Body of pancreas (tissue), 4 donors: ENCODE measurements around the gene SETD1B. TPM values are rescaled to one million over a fixed set of nuclear protein-coding genes. Genes with fewer than 3 reads are reported as not detected.

Experiments
- ATAC-seq: fragments of 150-250 bp; one replicate; pipeline ENCODE4 v1.9.1; 2016
- DNase-seq, 4 donors: peaks; one replicate each; pipeline ENCODE4 v3.0.0-alpha.2; 2019
- H3K27ac ChIP-seq, 4 donors: fragments of 200-600 bp; sonication (generic); 1 replicate in 3 of 4; 2 replicates in 1 of 4; pipeline versions ENCODE4 v1.5.1 to v1.6.1; 2016 to 2019; ENCODE audit warnings: mild to moderate bottlenecking in 1 of 4, mixed read lengths in 1 of 4, moderate library complexity in 1 of 4
- H3K27me3 ChIP-seq, 2 donors: fragments of 200-600 bp; sonication (generic); one replicate each; pipeline ENCODE4 v1.6.0; 2016; ENCODE audit warnings: mild to moderate bottlenecking in 1 of 2
- H3K36me3 ChIP-seq, 2 donors: fragments of 200-600 bp; sonication (generic); replicated peaks in 1 of 2; 2 replicates each; pipeline ENCODE4 v1.5.1; 2016; ENCODE audit warnings: low read depth in 2 of 2; ENCODE audit not compliant: insufficient read depth in 1 of 2
- H3K4me1 ChIP-seq: fragments of 200-600 bp; sonication (generic); one replicate; pipeline ENCODE4 v1.6.0; 2016
- H3K4me3 ChIP-seq, 2 donors: fragments of 200-600 bp; sonication (generic); 1 replicate in 1 of 2; 2 replicates in 1 of 2; pipeline ENCODE4 v1.5.1; 2016 to 2019
- H3K9me3 ChIP-seq, 3 donors: fragments of 200-600 bp; sonication (generic); 1 replicate in 2 of 3; 2 replicates in 1 of 3; pipeline ENCODE4 v1.5.1; 2016
- POLR2A ChIP-seq, 3 donors: fragments of 450-650 bp; IDR thresholded peaks; one replicate each; pipeline ENCODE4 v1.6.1; 2016; ENCODE audit warnings: antibody characterized with exemption in 3 of 3, mild to moderate bottlenecking in 2 of 3
- WGBS, 2 donors: methylation state at CpG; one replicate each; pipeline ENCODE4 v1.1.5; 2017; 5-methylcytosine and 5-hydroxymethylcytosine counted together
- intact Hi-C: fragments of 100-400 bp; cut with DNase I; formaldehyde crosslinking; loops from one replicate; pipeline ENCODE4 v1.15.1; 2023
- total RNA-seq, 2 donors: library from RNA; depleted of rRNA; stranded (reverse); fragments of >200 nt; gene quantifications; one replicate each; pipeline ENCODE4 v1.1.0, GENCODE V29; 2016
- TF ChIP-seq, protein P1 (sequence below), 7 experiments: fragments of 450-650 bp in 4 of 7; fragments of 200-600 bp in 3 of 7; sonication (generic) in 3 of 7; IDR thresholded peaks; one replicate each; pipeline ENCODE4 v1.5.1; 2016 to 2019; ENCODE audit warnings: antibody characterized with exemption in 7 of 7

SETD1B gene
- total RNA-seq, 2 donors from 2014 or later, result 9.1 to 15.8 TPM

DNA sequence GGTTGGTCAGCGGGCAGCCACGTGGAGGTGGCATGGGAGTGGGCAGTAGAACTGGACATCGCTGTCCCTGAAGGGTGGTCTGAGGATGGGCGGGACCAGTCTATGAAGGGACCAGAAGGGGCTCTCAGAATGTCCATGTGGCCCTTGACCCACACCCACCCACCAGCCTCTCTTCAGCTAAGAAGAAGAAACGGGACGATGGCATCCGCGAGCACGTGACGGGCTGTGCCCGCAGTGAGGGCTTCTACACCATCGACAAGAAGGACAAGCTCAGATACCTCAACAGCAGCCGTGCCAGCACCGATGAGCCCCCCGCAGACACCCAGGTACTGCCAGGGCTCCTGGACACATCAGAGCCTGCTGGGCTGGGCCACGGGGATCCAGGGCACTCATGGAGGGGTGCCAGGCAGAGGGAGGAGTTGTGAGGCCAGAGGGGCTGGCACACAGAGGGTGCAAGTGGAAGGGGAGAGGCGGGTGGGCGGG, 21.3 kb downstream of the SETD1B start:
- intact Hi-C loops, result no loop called here
- no peaks in the 10 kb centered on the region for H3K9me3 ChIP-seq
- peaks cover 20 to 47% of the 10 kb centered on the region in 2 donors for H3K36me3 ChIP-seq
- H3K4me3 ChIP-seq, result no peak overlapping the region
- ATAC-seq (peak; percentile 22), DNase-seq (no peak)
- H3K4me1 ChIP-seq, result no peaks in the 10 kb centered on the region
- H3K27me3 ChIP-seq, result no peaks in the 10 kb centered on the region
- no peak overlapping the region for H3K27ac ChIP-seq
- TF ChIP-seq POLR2A (IDR thresholded peaks at IDR 0.05), result no peak
- TF ChIP-seq, protein P1, sequence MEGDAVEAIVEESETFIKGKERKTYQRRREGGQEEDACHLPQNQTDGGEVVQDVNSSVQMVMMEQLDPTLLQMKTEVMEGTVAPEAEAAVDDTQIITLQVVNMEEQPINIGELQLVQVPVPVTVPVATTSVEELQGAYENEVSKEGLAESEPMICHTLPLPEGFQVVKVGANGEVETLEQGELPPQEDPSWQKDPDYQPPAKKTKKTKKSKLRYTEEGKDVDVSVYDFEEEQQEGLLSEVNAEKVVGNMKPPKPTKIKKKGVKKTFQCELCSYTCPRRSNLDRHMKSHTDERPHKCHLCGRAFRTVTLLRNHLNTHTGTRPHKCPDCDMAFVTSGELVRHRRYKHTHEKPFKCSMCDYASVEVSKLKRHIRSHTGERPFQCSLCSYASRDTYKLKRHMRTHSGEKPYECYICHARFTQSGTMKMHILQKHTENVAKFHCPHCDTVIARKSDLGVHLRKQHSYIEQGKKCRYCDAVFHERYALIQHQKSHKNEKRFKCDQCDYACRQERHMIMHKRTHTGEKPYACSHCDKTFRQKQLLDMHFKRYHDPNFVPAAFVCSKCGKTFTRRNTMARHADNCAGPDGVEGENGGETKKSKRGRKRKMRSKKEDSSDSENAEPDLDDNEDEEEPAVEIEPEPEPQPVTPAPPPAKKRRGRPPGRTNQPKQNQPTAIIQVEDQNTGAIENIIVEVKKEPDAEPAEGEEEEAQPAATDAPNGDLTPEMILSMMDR (IDR thresholded peaks at IDR 0.05), result no peak
- WGBS, 2 donors, result 80 to 89% methylated on average over 6 to 18 of the region's 18 CpGs

DNA sequence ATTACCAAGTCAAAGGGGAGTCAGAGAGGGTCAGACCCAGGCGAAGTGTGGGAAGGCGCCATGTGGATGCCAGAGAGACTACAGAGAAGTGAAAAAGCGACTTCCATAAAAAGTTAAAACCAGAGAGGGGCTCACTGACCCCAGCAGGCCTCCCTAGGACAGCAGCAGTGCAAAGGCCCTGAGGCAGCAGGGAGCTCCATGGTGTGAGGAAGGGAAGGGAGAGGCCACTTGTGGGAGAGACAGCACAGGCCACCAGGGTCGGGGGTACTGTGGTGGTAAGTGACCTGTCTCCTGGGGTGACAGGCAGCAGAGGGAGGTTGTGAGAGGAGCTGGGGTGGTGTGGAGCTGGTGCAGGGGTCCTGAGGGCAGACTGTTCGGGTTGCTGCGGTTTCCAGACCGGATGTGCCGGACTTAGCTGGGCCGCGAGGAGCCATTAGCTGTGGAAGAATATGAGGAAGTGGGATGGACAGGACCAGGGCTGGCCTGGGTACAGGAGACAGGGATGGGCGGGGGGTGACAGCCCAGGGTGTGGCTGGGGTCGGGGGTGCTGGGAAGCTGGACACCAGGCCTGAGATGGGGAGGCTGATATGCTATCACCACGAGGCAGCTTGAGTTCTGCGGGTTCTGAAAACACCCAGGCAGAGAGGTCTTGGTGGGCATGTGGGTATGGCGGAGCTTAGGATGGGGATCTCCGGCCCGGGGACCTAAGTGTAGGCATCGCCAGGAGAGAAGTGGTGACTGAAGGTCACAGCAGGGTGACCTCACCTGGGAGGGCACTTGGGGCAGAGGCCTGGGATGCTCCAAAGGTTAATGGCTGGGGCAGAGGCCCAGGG, 22.7 kb downstream of the SETD1B start:
- no peaks in the 10 kb centered on the region for H3K9me3 ChIP-seq
- no peak overlapping the region for H3K4me3 ChIP-seq
- no peaks in the 10 kb centered on the region for H3K4me1 ChIP-seq
- H3K27me3 ChIP-seq, result no peaks in the 10 kb centered on the region
- H3K36me3 ChIP-seq, result peaks cover 12 to 46% of the 10 kb centered on the region in 2 donors
- intact Hi-C loops, result no loop called here
- 87 to 89% methylated on average over 16 to 18 of the region's 18 CpGs for WGBS, 2 donors
- DNase-seq, result no peak
- H3K27ac ChIP-seq, result no peak overlapping the region
- TF ChIP-seq, protein P1 (IDR thresholded peaks at IDR 0.05), result no peak
- no peak for TF ChIP-seq POLR2A (IDR thresholded peaks at IDR 0.05)
- no peak for ATAC-seq

DNA sequence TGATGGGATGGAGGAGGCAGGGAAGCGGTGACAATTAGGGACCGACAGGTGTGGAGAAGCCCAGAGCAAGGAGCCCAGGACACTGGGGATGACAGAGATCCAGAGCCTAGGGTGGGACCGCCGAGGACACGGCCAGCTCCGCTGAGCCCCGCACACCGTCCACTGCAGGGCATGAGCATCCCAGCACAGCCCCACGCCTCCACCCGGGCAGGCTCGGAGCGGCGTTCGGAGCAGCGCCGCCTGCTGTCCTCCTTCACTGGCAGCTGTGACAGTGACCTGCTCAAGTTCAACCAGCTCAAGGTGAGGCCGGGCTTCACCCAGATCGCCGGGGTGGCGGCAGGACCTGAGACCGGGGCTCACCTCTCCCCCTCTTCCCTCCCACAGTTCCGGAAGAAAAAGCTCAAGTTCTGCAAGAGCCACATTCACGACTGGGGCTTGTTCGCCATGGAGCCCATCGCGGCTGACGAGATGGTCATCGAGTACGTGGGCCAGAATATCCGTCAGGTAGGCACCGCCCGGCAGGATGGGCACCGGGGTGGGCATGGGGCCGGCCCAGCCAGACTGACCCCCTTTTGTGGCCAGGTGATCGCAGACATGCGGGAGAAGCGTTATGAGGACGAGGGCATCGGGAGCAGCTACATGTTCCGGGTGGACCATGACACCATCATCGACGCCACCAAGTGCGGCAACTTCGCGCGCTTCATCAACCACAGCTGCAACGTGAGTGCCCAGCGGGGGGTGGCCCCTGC, 23.7 kb downstream of the SETD1B start:
- no peak for DNase-seq
- Histone ChIP-seq H3K27ac (no peak overlapping the region), H3K4me3 (no peak overlapping the region), H3K36me3 (peaks cover 12 to 40% of the 10 kb centered on the region in 2 donors), H3K27me3 (no peaks in the 10 kb centered on the region), H3K9me3 (no peaks in the 10 kb centered on the region), H3K4me1 (no peaks in the 10 kb centered on the region)
- intact Hi-C loops, result no loop called here
- no peak for ATAC-seq
- no peak for TF ChIP-seq POLR2A (IDR thresholded peaks at IDR 0.05)
- TF ChIP-seq, protein P1 (IDR thresholded peaks at IDR 0.05), result no peak
- 94% methylated on average over 39 to 47 of the region's 48 CpGs for WGBS, 2 donors

DNA sequence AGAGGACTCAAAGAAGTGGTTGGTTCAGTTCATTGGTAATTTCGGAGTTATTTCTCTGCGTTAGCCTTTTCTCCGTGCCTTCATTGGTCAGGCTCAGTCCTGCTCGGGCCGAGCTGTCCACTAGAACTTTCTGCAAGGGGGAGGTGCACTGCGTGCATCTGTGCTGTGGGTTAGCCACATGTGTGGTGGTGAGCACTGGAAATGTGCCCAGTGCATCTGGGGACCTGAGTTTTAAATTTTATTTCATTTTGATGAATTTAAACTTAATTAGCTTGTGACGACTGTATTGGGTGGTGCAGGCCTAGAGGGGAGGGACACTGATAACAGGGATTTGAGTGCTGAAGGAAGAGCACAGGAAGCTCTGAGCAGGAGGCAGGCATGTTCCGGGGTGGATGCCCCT, 24.5 kb downstream of the SETD1B start:
- DNase-seq, result no peak
- Histone ChIP-seq H3K27me3 (no peaks in the 10 kb centered on the region), H3K9me3 (no peaks in the 10 kb centered on the region), H3K4me1 (no peaks in the 10 kb centered on the region), H3K27ac (no peak overlapping the region), H3K36me3 (peaks cover 12 to 34% of the 10 kb centered on the region in 2 donors), H3K4me3 (no peak overlapping the region)
- TF ChIP-seq, protein P1 (IDR thresholded peaks at IDR 0.05), result no peak
- TF ChIP-seq POLR2A (IDR thresholded peaks at IDR 0.05), result no peak
- WGBS, 2 donors, result 91 to 92% methylated on average over 8 of the region's 8 CpGs
- intact Hi-C loops, result no loop called here
- ATAC-seq, result no peak
